ENCODE results near the gene CYP1A2.

DNA sequence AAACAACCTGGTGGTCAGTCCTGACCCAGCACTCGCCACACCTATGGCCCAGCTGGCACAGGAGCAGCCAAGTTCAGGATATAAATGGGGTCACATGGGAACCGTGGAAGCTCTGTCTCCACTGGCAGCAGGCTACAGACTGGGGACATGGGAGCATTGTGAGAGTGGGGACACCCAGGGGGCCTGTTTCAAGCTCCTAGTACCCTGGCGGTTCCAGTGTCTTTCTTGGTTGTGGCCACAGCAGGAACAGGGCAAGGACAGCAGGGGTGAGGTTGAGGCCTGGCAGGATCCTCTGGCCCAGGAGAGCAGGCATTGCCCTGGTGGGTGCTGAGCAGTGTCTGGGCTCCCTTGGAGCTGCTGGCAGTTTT, 35.1 kb downstream of the CYP1A2 start:
- TF ChIP-seq, protein P1, sequence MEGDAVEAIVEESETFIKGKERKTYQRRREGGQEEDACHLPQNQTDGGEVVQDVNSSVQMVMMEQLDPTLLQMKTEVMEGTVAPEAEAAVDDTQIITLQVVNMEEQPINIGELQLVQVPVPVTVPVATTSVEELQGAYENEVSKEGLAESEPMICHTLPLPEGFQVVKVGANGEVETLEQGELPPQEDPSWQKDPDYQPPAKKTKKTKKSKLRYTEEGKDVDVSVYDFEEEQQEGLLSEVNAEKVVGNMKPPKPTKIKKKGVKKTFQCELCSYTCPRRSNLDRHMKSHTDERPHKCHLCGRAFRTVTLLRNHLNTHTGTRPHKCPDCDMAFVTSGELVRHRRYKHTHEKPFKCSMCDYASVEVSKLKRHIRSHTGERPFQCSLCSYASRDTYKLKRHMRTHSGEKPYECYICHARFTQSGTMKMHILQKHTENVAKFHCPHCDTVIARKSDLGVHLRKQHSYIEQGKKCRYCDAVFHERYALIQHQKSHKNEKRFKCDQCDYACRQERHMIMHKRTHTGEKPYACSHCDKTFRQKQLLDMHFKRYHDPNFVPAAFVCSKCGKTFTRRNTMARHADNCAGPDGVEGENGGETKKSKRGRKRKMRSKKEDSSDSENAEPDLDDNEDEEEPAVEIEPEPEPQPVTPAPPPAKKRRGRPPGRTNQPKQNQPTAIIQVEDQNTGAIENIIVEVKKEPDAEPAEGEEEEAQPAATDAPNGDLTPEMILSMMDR (IDR thresholded peaks at IDR 0.05) = no peak
- no peak for TF ChIP-seq ZFX (IDR thresholded peaks at IDR 0.05; ENCODE audit: borderline replicate concordance)
